ENCODE measurements around the gene ANKFN1.

ANKFN1 gene

GRCh38 chr17:56177361-56177760 lies 24.1 kb downstream of the ANKFN1 start:
- no CpG with 5 or more reads among the region's 2 CpGs for WGBS (ENCODE audit: insufficient coverage)
- H3K4me3 ChIP-seq (ENCODE audit: control insufficient read depth in 1 of 7, extremely low read depth in 1 of 7, insufficient read depth in 4 of 7, low read depth in 2 of 7, low read length in 6 of 7): no peak overlapping the region
- no peaks in the 10 kb centered on the region for H3K27me3 ChIP-seq (replicated peaks in 2 of 5; ENCODE audit: control insufficient read depth in 4 of 5, insufficient read depth in 5 of 5, low read length in 4 of 5)
- no peak for DNase-seq
- no peaks in the 10 kb centered on the region for H3K9me3 ChIP-seq (ENCODE audit: control extremely low read depth in 1 of 5, control insufficient read depth in 4 of 5, insufficient read depth in 2 of 5, low read depth in 1 of 5, low read length in 4 of 5)
- ChIA-PET CTCF (no interaction called here), POLR2A (no interaction called here)
- no peaks in the 10 kb centered on the region for H3K36me3 ChIP-seq (ENCODE audit: control insufficient read depth in 4 of 4, insufficient read depth in 4 of 4, low read length in 3 of 4)
- no peak overlapping the region for H3K27ac ChIP-seq (ENCODE audit: insufficient read depth in 1 of 2, low read depth in 1 of 2, low read length in 2 of 2, poor library complexity in 1 of 2, severe bottlenecking in 2 of 2)
- peaks cover 0 to 7% (median 4%) of the 10 kb centered on the region in 4 experiments for H3K4me1 ChIP-seq (ENCODE audit: control extremely low read depth in 1 of 4, control insufficient read depth in 4 of 4, insufficient read depth in 4 of 4, low read length in 3 of 4)

- H3K9me3 ChIP-seq (ENCODE audit: control extremely low read depth in 1 of 5, control insufficient read depth in 4 of 5, insufficient read depth in 2 of 5, low read depth in 1 of 5, low read length in 4 of 5): no peaks in the 10 kb centered on the region
- peaks cover 0 to 7% (median 4%) of the 10 kb centered on the region in 4 experiments for H3K4me1 ChIP-seq (ENCODE audit: control extremely low read depth in 1 of 4, control insufficient read depth in 4 of 4, insufficient read depth in 4 of 4, low read length in 3 of 4)
- ChIA-PET CTCF (no interaction called here), POLR2A (no interaction called here)
- no peak overlapping the region for H3K27ac ChIP-seq (ENCODE audit: insufficient read depth in 1 of 2, low read depth in 1 of 2, low read length in 2 of 2, poor library complexity in 1 of 2, severe bottlenecking in 2 of 2)
- no peaks in the 10 kb centered on the region for H3K27me3 ChIP-seq (replicated peaks in 2 of 5; ENCODE audit: control insufficient read depth in 4 of 5, insufficient read depth in 5 of 5, low read length in 4 of 5)
- H3K4me3 ChIP-seq (ENCODE audit: control insufficient read depth in 1 of 7, extremely low read depth in 1 of 7, insufficient read depth in 4 of 7, low read depth in 2 of 7, low read length in 6 of 7): no peak overlapping the region
- 90% methylated on average over 2 of the region's 5 CpGs for WGBS (ENCODE audit: insufficient coverage)
- no peaks in the 10 kb centered on the region for H3K36me3 ChIP-seq (ENCODE audit: control insufficient read depth in 4 of 4, insufficient read depth in 4 of 4, low read length in 3 of 4)
- no peak for DNase-seq
Measured at GRCh38 chr17:56178203-56178602, 24.9 kb downstream of the ANKFN1 start.

- ChIA-PET CTCF (interaction anchor here (1.1 kb wide), 1 partner anchor 107 kb away, joined by 3 read pairs; no protein-coding TSS in a partner anchor), POLR2A (no interaction called here)
- WGBS (ENCODE audit: insufficient coverage): 100% methylated on average over 1 of the region's 1 CpG
- no peaks in the 10 kb centered on the region for H3K36me3 ChIP-seq (ENCODE audit: control insufficient read depth in 4 of 4, insufficient read depth in 4 of 4, low read length in 3 of 4)
- no peak overlapping the region for H3K27ac ChIP-seq (ENCODE audit: insufficient read depth in 1 of 2, low read depth in 1 of 2, low read length in 2 of 2, poor library complexity in 1 of 2, severe bottlenecking in 2 of 2)
- DNase-seq: no peak
- no peak overlapping the region for H3K4me3 ChIP-seq (ENCODE audit: control insufficient read depth in 1 of 7, extremely low read depth in 1 of 7, insufficient read depth in 4 of 7, low read depth in 2 of 7, low read length in 6 of 7)
- no peaks in the 10 kb centered on the region for H3K4me1 ChIP-seq (ENCODE audit: control extremely low read depth in 1 of 4, control insufficient read depth in 4 of 4, insufficient read depth in 4 of 4, low read length in 3 of 4)
- H3K9me3 ChIP-seq (ENCODE audit: control extremely low read depth in 1 of 5, control insufficient read depth in 4 of 5, insufficient read depth in 2 of 5, low read depth in 1 of 5, low read length in 4 of 5): no peaks in the 10 kb centered on the region
- H3K27me3 ChIP-seq (replicated peaks in 2 of 5; ENCODE audit: control insufficient read depth in 4 of 5, insufficient read depth in 5 of 5, low read length in 4 of 5): no peaks in the 10 kb centered on the region
Measured at GRCh38 chr17:56182081-56182480, 28.8 kb downstream of the ANKFN1 start.

GRCh38 chr17:56184650-56185049 lies 31.4 kb downstream of the ANKFN1 start:
- ChIA-PET CTCF (no interaction called here), POLR2A (no interaction called here)
- DNase-seq: no peak
- Histone ChIP-seq H3K4me1 (ENCODE audit: control extremely low read depth in 1 of 4, control insufficient read depth in 4 of 4, insufficient read depth in 4 of 4, low read length in 3 of 4) (no peaks in the 10 kb centered on the region), H3K36me3 (ENCODE audit: control insufficient read depth in 4 of 4, insufficient read depth in 4 of 4, low read length in 3 of 4) (no peaks in the 10 kb centered on the region), H3K27me3 (replicated peaks in 2 of 5; ENCODE audit: control insufficient read depth in 4 of 5, insufficient read depth in 5 of 5, low read length in 4 of 5) (no peaks in the 10 kb centered on the region), H3K9me3 (ENCODE audit: control extremely low read depth in 1 of 5, control insufficient read depth in 4 of 5, insufficient read depth in 2 of 5, low read depth in 1 of 5, low read length in 4 of 5) (no peaks in the 10 kb centered on the region), H3K4me3 (ENCODE audit: control insufficient read depth in 1 of 7, extremely low read depth in 1 of 7, insufficient read depth in 4 of 7, low read depth in 2 of 7, low read length in 6 of 7) (no peak overlapping the region), H3K27ac (ENCODE audit: insufficient read depth in 1 of 2, low read depth in 1 of 2, low read length in 2 of 2, poor library complexity in 1 of 2, severe bottlenecking in 2 of 2) (no peak overlapping the region)
- WGBS (ENCODE audit: insufficient coverage): 96% methylated on average over 6 of the region's 6 CpGs

- Histone ChIP-seq H3K27ac (ENCODE audit: insufficient read depth in 1 of 2, low read depth in 1 of 2, low read length in 2 of 2, poor library complexity in 1 of 2, severe bottlenecking in 2 of 2) (no peak overlapping the region), H3K36me3 (ENCODE audit: control insufficient read depth in 4 of 4, insufficient read depth in 4 of 4, low read length in 3 of 4) (no peaks in the 10 kb centered on the region), H3K4me1 (ENCODE audit: control extremely low read depth in 1 of 4, control insufficient read depth in 4 of 4, insufficient read depth in 4 of 4, low read length in 3 of 4) (no peaks in the 10 kb centered on the region), H3K4me3 (ENCODE audit: control insufficient read depth in 1 of 7, extremely low read depth in 1 of 7, insufficient read depth in 4 of 7, low read depth in 2 of 7, low read length in 6 of 7) (no peak overlapping the region), H3K9me3 (ENCODE audit: control extremely low read depth in 1 of 5, control insufficient read depth in 4 of 5, insufficient read depth in 2 of 5, low read depth in 1 of 5, low read length in 4 of 5) (no peaks in the 10 kb centered on the region), H3K27me3 (replicated peaks in 2 of 5; ENCODE audit: control insufficient read depth in 4 of 5, insufficient read depth in 5 of 5, low read length in 4 of 5) (no peaks in the 10 kb centered on the region)
- 95% methylated on average over 3 of the region's 6 CpGs for WGBS (ENCODE audit: insufficient coverage)
- DNase-seq: no peak
- CTCF ChIA-PET: no interaction called here
- POLR2A ChIA-PET: no interaction called here
Measured at GRCh38 chr17:56185491-56186221, 32.4 kb downstream of the ANKFN1 start.

- peak in 2 of 3 donors; percentile 16 to 27 for DNase-seq
- Histone ChIP-seq H3K36me3 (ENCODE audit: control insufficient read depth in 4 of 4, insufficient read depth in 4 of 4, low read length in 3 of 4) (no peaks in the 10 kb centered on the region), H3K4me1 (ENCODE audit: control extremely low read depth in 1 of 4, control insufficient read depth in 4 of 4, insufficient read depth in 4 of 4, low read length in 3 of 4) (no peaks in the 10 kb centered on the region), H3K4me3 (ENCODE audit: control insufficient read depth in 1 of 7, extremely low read depth in 1 of 7, insufficient read depth in 4 of 7, low read depth in 2 of 7, low read length in 6 of 7) (no peak overlapping the region), H3K9me3 (ENCODE audit: control extremely low read depth in 1 of 5, control insufficient read depth in 4 of 5, insufficient read depth in 2 of 5, low read depth in 1 of 5, low read length in 4 of 5) (no peaks in the 10 kb centered on the region), H3K27ac (ENCODE audit: insufficient read depth in 1 of 2, low read depth in 1 of 2, low read length in 2 of 2, poor library complexity in 1 of 2, severe bottlenecking in 2 of 2) (no peak overlapping the region), H3K27me3 (replicated peaks in 2 of 5; ENCODE audit: control insufficient read depth in 4 of 5, insufficient read depth in 5 of 5, low read length in 4 of 5) (no peaks in the 10 kb centered on the region)
- POLR2A ChIA-PET: no interaction called here
- 85% methylated on average over 5 of the region's 7 CpGs for WGBS (ENCODE audit: insufficient coverage)
- CTCF ChIA-PET: no interaction called here
Measured at GRCh38 chr17:56186222-56186786, 33.0 kb downstream of the ANKFN1 start.

- no peaks in the 10 kb centered on the region for H3K27me3 ChIP-seq (replicated peaks in 2 of 5; ENCODE audit: control insufficient read depth in 4 of 5, insufficient read depth in 5 of 5, low read length in 4 of 5)
- no peak overlapping the region for H3K4me3 ChIP-seq (ENCODE audit: control insufficient read depth in 1 of 7, extremely low read depth in 1 of 7, insufficient read depth in 4 of 7, low read depth in 2 of 7, low read length in 6 of 7)
- ChIA-PET CTCF (no interaction called here), POLR2A (no interaction called here)
- H3K4me1 ChIP-seq (ENCODE audit: control extremely low read depth in 1 of 4, control insufficient read depth in 4 of 4, insufficient read depth in 4 of 4, low read length in 3 of 4): no peaks in the 10 kb centered on the region
- no peak for DNase-seq
- H3K27ac ChIP-seq (ENCODE audit: insufficient read depth in 1 of 2, low read depth in 1 of 2, low read length in 2 of 2, poor library complexity in 1 of 2, severe bottlenecking in 2 of 2): no peak overlapping the region
- WGBS (ENCODE audit: insufficient coverage): 90% methylated on average over 5 of the region's 5 CpGs
- no peaks in the 10 kb centered on the region for H3K36me3 ChIP-seq (ENCODE audit: control insufficient read depth in 4 of 4, insufficient read depth in 4 of 4, low read length in 3 of 4)
- H3K9me3 ChIP-seq (ENCODE audit: control extremely low read depth in 1 of 5, control insufficient read depth in 4 of 5, insufficient read depth in 2 of 5, low read depth in 1 of 5, low read length in 4 of 5): peaks cover 0 to 1% (median 0%) of the 10 kb centered on the region in 5 experiments
Measured at GRCh38 chr17:56203430-56203829, 50.2 kb downstream of the ANKFN1 start.
